Measurements from ENCODE around the gene DGKI. TPM values are rescaled to one million over a fixed set of nuclear protein-coding genes. Genes with fewer than 3 reads are reported as not detected.

The DGKI gene
- total and polyA plus RNA-seq, 2 donors (not counting 1 experiment from before 2014, with no cell fraction given): not detected

DNA sequence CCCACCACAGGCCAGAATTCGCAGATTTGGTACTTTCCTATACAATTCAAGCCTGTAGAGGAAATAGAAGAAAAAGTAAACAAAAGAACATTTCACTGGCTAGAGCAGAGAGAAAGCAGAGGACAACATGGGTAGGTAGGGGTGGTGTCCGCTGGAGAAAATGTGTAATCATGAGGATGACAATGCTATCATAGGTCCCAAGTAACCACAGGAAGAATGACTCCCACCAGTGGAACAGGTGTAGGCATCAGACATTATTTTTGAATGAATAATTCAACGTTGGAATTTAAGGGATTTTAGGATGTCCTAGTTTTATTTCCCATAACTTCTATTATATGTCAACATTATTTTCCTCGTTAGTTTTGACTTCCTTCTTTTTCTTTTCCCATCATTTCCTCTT is 248.9 kb downstream of the DGKI start:
- Histone ChIP-seq H3K9ac (ENCODE audit: low read length) (no peak overlapping the region), H3K4me1 (ENCODE audit: control insufficient read depth in 2 of 2, insufficient read depth in 2 of 2, low read length in 2 of 2) (no peaks in the 10 kb centered on the region), H3K27ac (ENCODE audit: low read length in 2 of 2) (no peak overlapping the region), H3K9me3 (ENCODE audit: control extremely low read depth in 1 of 3, control insufficient read depth in 2 of 3, insufficient read depth in 1 of 3, low read length in 2 of 3) (no peaks in the 10 kb centered on the region), H3K36me3 (replicated peaks in 1 of 2; ENCODE audit: control extremely low read depth in 1 of 2, control insufficient read depth in 1 of 2, extremely low read depth in 1 of 2, insufficient read depth in 2 of 2, low read length in 1 of 2) (no peaks in the 10 kb centered on the region), H3K27me3 (replicated peaks in 1 of 4; ENCODE audit: control extremely low read depth in 1 of 4, control insufficient read depth in 3 of 4, insufficient read depth in 4 of 4, low read length in 3 of 4) (peaks cover 0 to 2% (median 0%) of the 10 kb centered on the region in 4 experiments), H3K4me3 (ENCODE audit: control extremely low read depth in 1 of 5, extremely low read depth in 1 of 5, insufficient read depth in 1 of 5, low read depth in 2 of 5, low read length in 4 of 5) (no peak overlapping the region), H3K4me2 (replicated peaks; ENCODE audit: low read depth, low read length, poor library complexity, severe bottlenecking) (no peak overlapping the region), H4K20me1 (ENCODE audit: control insufficient read depth, insufficient read depth, low read length, poor library complexity, severe bottlenecking) (no peaks in the 10 kb centered on the region), H3K79me2 (ENCODE audit: control insufficient read depth, insufficient read depth, low read length) (no peaks in the 10 kb centered on the region), H2AFZ (ENCODE audit: insufficient read depth, low read depth, low read length, poor library complexity, severe bottlenecking) (no peak overlapping the region)
- no CpG with 5 or more reads among the region's 4 CpGs for WGBS (ENCODE audit: insufficient coverage)
- intact Hi-C loops (cut with micrococcal nuclease): no loop called here
- TF ChIP-seq, protein P1, sequence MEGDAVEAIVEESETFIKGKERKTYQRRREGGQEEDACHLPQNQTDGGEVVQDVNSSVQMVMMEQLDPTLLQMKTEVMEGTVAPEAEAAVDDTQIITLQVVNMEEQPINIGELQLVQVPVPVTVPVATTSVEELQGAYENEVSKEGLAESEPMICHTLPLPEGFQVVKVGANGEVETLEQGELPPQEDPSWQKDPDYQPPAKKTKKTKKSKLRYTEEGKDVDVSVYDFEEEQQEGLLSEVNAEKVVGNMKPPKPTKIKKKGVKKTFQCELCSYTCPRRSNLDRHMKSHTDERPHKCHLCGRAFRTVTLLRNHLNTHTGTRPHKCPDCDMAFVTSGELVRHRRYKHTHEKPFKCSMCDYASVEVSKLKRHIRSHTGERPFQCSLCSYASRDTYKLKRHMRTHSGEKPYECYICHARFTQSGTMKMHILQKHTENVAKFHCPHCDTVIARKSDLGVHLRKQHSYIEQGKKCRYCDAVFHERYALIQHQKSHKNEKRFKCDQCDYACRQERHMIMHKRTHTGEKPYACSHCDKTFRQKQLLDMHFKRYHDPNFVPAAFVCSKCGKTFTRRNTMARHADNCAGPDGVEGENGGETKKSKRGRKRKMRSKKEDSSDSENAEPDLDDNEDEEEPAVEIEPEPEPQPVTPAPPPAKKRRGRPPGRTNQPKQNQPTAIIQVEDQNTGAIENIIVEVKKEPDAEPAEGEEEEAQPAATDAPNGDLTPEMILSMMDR (IDR thresholded peaks at IDR 0.05): no peak
- TF ChIP-seq EZH2 (IDR thresholded peaks at IDR 0.05; ENCODE audit: borderline replicate concordance, insufficient read depth, low read depth, low read length, poor library complexity, severe bottlenecking): no peak
- H3K4me3 Mint-ChIP-seq: no peak overlapping the region
- ATAC-seq (ENCODE audit: low read depth): no peak
- ChIA-PET POLR2A (no interaction called here), CTCF (no interaction called here)
- DNase-seq: no peak
- H3K27me3 Mint-ChIP-seq: peaks cover 12% of the 10 kb centered on the region
- H3K27ac Mint-ChIP-seq: no peak overlapping the region
- no peaks in the 10 kb centered on the region for H3K4me1 Mint-ChIP-seq
- no peaks in the 10 kb centered on the region for H3K9me3 Mint-ChIP-seq (ENCODE audit: insufficient read depth)

DNA sequence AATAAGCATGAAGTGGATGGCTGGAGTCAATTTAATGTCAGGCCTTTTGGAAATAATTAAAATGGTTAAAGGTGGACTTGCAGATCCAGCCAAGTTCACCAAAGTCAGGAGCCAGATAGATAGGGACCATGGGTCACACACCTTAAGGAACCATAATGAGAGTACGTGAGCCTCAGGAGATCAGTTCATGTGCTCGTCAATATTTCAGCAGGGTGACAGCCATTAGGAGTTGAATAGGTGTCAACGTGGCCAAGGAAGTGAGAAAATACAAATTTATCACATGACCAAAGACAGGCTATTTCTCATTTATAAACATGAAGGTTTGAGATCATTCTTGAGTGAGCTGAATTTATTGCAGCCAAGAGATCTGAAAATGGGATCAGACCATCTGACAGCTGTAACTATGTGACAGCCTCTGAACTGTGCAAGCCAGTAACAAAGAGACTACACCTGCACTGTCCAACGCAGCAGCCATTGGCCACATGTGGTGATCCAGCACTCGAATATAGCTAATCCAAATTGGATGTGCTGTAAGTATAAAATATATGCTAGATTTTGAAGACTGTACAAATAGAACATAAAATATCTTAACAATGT is 253.6 kb downstream of the DGKI start:
- no peaks in the 10 kb centered on the region for H3K9me3 Mint-ChIP-seq (ENCODE audit: insufficient read depth)
- intact Hi-C loops (cut with micrococcal nuclease): no loop called here
- H3K4me1 Mint-ChIP-seq: no peaks in the 10 kb centered on the region
- Histone ChIP-seq H3K36me3 (replicated peaks in 1 of 2; ENCODE audit: control extremely low read depth in 1 of 2, control insufficient read depth in 1 of 2, extremely low read depth in 1 of 2, insufficient read depth in 2 of 2, low read length in 1 of 2) (no peaks in the 10 kb centered on the region), H3K27ac (ENCODE audit: low read length in 2 of 2) (no peak overlapping the region), H2AFZ (ENCODE audit: insufficient read depth, low read depth, low read length, poor library complexity, severe bottlenecking) (no peak overlapping the region), H3K79me2 (ENCODE audit: control insufficient read depth, insufficient read depth, low read length) (no peaks in the 10 kb centered on the region), H4K20me1 (ENCODE audit: control insufficient read depth, insufficient read depth, low read length, poor library complexity, severe bottlenecking) (no peaks in the 10 kb centered on the region), H3K4me2 (replicated peaks; ENCODE audit: low read depth, low read length, poor library complexity, severe bottlenecking) (no peak overlapping the region), H3K9ac (ENCODE audit: low read length) (no peak overlapping the region), H3K27me3 (replicated peaks in 1 of 4; ENCODE audit: control extremely low read depth in 1 of 4, control insufficient read depth in 3 of 4, insufficient read depth in 4 of 4, low read length in 3 of 4) (no peaks in the 10 kb centered on the region), H3K9me3 (ENCODE audit: control extremely low read depth in 1 of 3, control insufficient read depth in 2 of 3, insufficient read depth in 1 of 3, low read length in 2 of 3) (no peaks in the 10 kb centered on the region), H3K4me3 (ENCODE audit: control extremely low read depth in 1 of 5, extremely low read depth in 1 of 5, insufficient read depth in 1 of 5, low read depth in 2 of 5, low read length in 4 of 5) (no peak overlapping the region), H3K4me1 (ENCODE audit: control insufficient read depth in 2 of 2, insufficient read depth in 2 of 2, low read length in 2 of 2) (no peaks in the 10 kb centered on the region)
- POLR2A ChIA-PET: no interaction called here
- H3K27ac Mint-ChIP-seq: no peak overlapping the region
- TF ChIP-seq, protein P1 (IDR thresholded peaks at IDR 0.05): no peak
- no peak for TF ChIP-seq EZH2 (IDR thresholded peaks at IDR 0.05; ENCODE audit: borderline replicate concordance, insufficient read depth, low read depth, low read length, poor library complexity, severe bottlenecking)
- CTCF ChIA-PET: no interaction called here
- DNase-seq (no peak), ATAC-seq (ENCODE audit: low read depth) (no peak)
- 100% methylated on average over 1 of the region's 5 CpGs for WGBS (ENCODE audit: insufficient coverage)
- no peak overlapping the region for H3K4me3 Mint-ChIP-seq
- peaks cover 14% of the 10 kb centered on the region for H3K27me3 Mint-ChIP-seq

Data from B cell (primary cell).